OCI-M2 (cell line): ENCODE results near the gene OLA1.

ENCODE experiments used
- DNase-seq: peaks from one replicate; lab custom pipeline; 2025; ENCODE audit not compliant: unreplicated experiment; lab: John Stamatoyannopoulos, UW

OLA1 gene

DNA sequence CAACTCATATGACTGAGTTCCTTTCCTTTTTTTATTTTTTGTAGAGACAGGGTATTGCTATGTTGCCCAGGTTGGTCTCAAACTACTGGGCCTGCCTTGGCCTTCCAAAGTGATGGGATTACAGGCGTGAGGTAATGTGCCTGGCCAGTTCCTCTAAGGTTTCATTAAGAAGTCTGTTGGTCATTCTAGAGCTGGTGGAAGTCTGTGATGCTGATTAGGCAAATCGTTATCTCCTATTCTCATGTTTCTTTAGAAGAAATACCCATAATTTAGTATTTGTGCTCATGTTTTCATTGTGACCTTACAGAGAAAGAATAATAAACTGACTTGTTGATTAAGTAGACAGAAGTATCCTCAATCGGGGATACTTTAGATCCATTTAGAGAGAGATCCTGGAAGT is 177.0 kb downstream of the OLA1 start:
- DNase-seq: no peak

DNA sequence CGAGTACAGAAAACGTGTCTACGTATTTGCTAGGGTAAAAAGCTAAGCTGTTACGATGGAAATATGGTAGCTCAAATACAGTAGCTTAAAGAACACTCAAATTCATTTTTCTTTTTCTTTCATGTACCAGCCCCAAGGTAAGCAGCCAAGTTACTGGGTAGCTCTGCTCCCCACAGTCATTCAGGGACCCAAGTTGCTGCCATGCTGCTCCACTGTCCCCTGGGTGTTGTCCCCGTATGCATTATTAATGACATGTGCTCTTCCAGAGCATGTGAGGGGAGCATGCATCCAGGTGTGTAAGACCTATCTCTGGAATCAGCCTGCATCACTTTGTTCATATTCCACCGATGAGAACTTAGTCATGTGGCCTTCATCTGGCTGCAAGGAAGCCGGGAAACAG is 178.1 kb downstream of the OLA1 start:
- no peak for DNase-seq

DNA sequence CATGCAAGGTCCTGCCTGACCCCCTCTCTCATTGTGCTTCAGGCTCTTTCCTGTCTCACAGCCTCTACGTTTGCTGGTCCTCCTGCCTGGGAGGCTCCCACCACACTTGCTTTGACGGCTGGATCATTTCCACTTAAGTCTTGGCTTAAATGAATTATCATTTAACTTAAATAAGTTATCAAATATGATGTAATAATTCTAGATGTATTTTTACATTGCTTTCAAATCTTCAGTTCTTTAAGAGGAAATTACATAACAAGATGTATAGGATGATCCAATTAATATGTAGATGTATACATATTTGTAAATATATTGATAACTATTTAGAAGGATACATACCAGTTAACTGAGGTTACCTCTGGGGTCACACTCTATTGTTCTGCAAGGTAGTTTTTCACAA is 180.5 kb downstream of the OLA1 start:
- DNase-seq: no peak

DNA sequence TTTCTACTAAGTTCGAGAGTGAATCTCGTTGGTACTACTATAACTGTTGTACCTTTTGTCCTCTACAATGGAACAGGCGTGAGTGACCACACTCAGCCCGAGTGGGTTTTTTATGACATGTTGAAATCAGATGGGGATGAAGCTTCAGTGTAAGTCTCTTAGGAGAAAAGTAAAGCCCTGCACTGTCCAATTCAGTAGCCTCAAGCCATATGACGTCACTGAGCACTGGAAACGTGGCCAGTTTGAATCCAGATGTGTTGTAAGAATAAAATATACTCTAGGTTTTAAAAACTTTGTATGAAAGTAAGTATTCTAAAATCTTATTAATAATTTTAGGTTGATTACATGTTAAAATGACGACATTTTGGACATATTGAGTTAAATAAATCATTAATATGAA is 181.5 kb downstream of the OLA1 start:
- no peak for DNase-seq

DNA sequence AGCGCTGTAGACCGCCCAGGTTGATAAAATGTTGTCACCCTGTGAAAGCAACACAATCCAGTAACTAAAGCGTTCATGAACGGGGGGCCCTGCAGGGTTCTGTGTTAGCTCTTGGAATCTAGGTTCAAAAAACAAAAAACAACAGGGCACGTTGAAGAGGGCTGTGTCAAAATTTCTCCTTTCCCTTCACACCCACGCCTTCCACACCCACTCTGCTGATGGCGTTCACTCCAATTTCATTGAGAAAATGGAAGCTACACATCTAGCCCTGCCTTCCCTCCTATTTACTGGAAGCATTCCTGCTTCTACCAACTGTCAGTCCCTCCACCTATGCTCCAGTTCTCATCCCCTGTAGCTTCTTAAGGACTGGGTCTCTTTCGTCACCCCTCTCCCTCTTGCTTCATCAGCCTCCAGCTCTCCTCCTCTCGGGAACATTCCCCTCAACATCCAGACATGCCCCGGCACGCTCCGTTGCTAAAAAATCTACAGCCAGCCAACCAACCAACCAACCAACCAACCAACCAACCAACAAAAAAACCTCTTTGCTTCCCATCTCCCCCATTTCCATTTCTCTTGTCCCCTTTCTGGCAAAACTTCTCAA is 184.7 kb downstream of the OLA1 start:
- DNase-seq: no peak

DNA sequence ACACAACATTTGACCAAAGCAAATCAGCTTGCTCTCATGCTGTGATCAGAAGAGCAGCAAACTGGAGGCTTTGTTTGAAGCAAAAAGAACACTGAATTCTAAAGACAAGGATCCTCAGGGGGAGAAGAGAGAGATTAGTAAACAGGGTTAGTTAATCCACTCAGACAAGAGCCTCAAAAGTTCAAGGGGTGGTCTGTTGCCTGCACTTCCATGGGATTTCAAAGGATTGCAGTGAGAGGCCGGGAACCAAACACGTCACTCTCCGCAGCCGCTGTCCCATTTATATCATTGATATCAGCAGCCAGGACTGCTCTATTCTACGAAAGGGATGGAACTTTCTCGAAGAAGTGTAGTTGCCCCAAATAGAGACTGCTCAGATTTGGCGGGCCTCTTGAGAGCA is 185.4 kb downstream of the OLA1 start:
- DNase-seq: no peak

DNA sequence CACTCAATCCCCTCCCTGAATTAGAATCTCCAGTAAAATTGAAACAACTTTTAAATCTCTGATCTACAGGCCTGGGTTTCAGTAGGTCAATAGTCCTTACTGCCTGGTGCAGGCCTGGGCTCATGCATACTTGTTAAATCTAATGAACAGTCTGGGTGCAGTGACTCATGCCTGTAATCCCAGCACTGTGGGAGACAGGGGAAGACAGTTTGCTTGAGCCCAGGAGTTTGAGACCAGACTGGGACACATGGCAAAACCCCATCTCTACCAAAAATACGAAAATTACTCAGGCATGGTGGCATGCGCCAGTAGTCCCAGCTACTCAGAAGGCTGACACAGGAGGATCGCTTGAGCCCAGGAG is 188.5 kb downstream of the OLA1 start:
- DNase-seq: no peak

DNA sequence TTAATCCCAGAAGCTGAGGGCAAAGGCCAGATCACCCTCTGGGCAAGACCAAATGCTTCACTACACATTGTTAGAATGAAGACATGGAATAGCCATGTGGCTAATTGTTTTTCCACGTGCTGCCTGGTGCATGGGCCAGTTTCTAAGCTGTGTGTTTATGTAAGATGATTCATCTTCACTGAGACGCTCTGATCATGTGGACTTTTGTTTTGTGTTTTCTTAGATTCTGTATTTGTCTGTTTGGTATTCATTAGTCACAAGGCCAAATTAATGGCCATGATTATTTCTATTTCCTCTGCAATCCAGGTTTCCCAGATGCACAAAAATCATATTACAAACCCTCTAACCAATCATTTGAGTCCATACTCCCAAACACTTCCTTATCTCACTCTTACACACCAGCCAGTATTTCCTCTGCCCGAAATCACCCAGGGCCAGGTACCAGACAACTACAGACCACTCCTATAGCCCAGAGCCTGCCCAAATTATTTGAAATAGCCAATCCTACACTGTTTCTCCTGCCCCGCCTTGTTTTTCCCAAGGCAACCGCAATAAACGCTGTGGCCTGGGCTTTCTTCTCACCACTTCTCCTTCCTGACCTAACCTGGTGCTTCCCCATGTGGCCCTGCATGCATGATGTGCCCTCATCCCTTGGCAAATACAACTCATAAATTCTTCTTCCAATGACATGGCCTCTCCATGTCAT is 189.0 kb downstream of the OLA1 start:
- peak; percentile 68 for DNase-seq

DNA sequence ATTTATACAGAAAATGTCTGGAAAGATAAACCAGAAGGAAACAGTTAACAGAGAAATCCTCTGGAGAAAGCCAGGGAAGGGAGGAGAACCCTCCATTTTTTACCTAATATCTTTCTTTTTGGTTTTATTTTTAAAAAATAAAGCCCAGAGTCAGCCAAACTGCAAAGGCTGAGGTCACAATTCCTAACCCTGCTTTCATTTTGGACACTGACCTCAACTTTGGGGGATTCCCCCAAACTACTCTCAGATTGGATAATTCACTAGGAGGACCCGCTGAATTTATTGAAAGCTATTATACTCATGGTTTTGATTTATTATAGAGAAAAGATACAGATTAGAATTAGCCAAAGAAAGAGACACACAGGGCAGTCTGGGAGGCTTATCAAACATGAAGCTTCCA is 189.9 kb downstream of the OLA1 start:
- no peak for DNase-seq

DNA sequence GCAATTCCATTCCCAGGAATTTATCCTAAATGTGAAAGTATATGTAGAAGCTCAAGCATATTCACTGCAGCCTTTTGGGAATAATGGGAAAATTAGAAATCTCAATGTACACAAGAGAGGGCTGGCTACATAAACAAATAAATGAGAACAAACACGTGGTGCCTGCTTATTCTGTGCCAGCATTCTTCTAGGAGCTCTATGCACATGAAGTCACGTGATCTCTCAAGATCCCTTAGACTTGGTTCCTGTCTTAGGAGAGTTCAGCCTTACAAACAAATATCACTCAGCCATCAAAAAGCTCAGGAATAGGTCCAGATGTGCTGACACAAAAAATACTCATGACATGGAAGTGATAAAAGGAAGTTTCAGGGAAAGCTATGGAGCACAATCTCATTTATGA is 190.3 kb downstream of the OLA1 start:
- DNase-seq: no peak

DNA sequence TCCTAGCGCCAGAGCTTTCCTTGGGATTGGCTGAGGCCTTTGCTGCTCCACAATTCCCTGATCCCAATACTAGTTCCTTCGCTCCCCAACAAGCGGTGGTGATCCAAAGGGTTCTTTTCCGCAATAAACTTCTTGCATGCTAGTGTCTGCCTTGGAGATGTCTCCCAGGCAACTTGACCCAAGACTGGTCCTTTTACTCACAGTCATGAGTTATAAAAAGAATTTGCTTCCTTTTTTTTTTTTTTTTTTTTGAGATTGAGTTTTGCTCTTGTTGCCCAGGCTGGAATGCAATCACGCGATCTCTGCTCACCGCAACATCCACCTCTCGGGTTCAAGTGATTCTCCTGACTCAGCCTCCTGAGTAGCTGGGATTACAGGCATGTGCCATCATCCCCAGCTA is 193.4 kb downstream of the OLA1 start:
- DNase-seq: no peak

DNA sequence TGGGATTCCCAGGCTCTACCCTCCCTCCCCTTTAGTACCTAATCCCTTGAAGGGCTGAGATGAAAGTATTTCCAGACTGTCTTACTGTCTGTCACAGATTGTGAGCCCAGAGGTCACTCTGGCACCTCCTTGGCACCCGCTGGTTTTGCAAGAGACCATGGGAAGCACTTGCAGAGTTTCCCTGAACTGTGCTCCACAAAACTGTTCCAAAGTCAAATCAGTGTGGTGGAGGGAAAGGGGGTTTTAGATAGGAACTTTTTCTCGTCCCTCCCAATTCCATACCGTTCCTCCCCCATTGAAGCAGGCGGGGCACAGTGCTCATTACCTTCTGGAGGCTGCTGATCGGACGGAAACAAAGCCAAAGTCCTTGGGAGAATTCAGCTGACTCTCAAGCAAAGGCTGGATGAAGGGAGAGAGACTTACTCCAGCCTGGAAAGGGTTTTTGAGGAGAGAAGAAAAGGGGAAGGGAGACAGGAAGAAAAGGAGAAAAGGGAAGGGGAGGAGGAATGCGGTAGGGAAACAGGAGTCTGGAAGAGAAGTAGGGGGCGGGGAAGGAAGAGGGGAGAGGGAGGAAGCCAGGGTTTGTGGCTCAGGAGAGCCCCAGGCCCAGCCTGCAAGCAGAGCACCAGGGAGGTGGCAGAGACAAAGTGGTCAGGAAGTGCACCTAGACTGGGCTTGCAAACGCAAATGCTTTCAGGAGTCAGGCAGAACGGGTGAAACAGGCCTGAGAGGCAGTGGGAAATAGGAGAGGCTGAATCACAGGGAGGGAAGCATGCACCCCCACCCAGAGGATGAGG is 194.8 kb downstream of the OLA1 start:
- DNase-seq: no peak

DNA sequence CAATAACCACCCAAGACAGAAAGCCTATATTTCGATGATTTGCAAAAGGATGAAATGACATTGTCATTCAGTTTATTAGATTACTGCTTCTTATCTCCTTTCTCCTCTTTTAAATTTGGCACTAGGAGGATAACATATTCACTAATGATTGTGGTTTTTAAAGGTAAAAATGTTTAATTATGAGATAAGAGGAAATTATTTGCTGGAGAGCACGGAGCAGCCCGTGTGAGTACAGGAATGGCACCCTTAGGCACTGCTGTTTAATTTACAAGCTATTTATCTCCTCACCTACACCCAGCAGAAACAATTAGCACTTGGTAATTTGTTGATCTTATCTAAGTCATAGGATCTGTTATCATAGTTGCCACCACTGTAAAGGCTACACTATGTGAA is 195.8 kb downstream of the OLA1 start:
- DNase-seq: no peak

DNA sequence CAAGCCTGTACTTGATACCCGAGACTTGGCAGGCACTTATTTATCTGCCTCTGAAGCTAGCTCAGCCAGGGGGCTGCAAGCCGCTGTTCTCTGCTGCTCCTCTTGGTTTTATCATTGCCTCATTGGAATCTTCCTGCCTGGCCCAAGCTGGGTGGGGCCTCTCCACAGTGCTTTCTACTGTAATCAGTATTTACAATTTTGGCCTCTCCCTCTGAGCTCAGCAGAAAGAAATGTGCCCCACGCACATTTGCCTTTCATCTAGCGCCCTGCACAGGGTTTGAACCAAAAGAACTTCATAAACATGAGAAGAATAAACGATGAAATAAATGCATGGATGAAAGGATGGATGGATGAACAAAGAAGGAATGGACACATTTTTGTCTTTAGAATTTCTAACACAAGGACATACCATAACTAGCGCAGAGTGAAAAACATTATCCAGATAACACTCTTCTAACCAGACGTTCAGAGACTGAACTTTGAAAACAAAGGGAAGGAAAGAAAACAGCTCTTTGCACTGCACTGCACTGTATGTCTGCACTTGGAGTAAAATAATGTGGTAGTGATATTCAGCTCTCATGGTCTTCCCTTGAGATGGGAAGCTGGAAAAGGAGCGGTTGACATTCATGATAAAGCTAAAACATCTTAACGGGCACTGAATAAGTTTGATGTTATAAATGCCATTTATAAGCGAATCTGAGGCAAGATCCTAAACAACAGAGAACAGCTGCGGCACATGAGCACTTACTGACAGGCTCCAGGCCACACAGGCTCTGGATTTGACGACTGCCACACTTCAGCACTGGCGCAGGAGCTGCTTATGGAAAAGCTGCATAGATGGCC is 196.4 kb downstream of the OLA1 start:
- peak; percentile 45 for DNase-seq

DNA sequence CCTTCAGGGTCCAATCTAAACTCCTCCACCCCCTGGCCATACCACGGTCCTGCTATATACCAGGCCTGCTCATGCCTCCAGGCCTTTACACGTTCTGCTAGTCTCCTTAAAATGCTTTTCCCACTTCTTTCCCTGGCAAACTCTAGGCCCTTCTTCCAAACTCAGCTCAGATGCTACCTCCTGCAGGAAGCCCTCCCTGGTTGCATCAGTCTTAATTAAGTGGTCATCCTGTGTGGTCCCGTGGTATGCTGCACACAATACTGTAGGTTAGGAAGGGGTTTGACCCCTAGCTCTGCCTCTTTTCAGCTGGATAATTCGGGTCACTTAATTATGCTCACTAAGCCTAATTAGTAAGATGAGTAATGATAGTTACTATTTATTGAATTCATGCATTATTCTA is 197.3 kb downstream of the OLA1 start:
- DNase-seq: no peak

DNA sequence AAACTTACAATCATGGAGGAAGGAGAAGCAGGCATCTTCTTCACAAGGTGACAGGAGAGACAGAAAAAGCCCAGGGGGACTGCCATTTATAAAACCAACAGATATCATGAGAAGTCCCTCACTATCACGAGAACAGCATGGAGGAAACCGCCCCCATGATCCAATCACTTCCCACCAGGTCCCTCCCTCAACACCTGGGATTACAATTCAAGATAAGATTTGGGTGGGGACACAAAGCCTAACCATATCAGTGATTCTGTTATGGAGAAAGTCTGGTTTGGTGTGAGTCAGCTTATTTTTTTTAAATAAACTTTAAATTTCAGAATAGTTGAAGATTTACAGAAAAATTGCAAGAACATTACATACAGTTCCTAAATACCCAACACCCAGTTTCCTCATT is 198.4 kb downstream of the OLA1 start:
- DNase-seq: no peak

DNA sequence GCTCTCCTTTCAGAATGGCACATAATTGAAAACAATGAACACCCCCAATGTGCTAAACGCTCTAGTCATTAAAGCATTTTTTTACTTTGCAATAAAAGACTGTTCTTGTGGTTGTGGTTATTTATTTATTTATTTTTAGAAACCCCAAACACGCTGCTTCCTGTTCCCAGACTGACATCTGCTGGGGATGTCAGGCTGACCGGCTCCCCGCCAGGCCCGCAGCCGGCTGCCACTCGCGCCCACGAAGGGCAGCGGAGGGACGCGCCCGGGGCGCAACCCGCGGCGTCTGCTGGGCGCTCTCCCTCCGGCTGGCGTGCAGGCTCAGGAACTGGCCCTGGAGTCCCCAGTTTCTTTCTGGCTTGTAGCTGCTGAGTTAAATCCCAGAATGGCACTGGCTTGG is 200.1 kb downstream of the OLA1 start:
- DNase-seq: no peak

DNA sequence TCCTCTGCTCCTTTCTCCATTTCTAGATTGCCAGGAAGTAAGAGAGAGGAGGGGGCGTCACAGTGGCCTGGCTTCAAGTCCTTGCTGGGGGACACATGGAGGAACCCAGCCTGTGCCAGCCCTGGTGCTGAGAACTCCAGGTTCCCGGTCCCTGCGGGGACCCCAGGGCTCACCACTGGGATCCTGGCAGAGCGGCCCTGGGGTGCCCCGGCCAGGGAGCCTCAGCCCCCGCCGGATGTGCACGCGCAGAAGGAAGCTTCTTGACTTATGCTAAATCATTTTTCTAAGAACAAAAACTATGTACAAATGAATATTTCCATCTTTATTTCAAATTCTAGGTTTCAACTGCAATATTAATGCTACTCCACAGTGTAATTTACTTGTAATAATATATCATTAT is 200.6 kb downstream of the OLA1 start:
- no peak for DNase-seq

DNA sequence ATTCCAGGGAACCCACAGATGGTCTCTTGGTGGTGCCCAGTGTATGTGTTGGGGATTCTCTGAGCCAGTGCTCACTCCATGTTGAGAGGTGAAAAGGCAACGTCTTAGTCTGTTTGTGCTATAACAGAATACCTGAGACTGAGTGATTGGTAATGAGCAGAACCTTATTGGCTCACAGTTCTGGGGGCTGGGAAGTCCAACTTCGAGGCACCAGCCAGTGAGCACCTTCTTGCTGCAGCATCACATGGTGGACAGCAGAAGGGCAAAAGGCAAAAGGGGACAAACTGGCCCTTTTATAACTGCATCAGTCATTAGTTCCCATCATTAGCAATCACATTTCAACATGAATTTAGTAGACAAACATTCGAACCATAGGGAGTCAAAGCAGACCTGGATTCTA is 202.2 kb downstream of the OLA1 start:
- DNase-seq: no peak

DNA sequence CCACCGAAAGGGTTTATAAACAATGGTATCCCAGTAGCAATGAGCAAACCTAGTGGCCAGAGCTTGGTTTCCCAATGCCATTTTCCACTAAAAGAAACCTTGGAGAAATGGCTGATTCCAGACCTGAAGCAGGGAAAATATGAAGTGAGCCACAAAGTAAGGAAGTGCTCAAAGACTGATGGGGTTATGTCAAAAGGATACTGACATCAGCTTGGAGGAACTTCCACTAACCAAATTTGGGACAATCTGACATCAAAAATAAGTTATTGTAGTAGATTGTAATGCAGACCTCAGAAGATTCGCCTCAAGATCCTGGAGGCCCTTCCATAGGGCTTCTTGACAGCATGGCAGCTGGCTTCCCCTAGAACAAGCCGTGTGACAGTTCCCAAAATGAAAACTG is 203.8 kb downstream of the OLA1 start:
- no peak for DNase-seq

DNA sequence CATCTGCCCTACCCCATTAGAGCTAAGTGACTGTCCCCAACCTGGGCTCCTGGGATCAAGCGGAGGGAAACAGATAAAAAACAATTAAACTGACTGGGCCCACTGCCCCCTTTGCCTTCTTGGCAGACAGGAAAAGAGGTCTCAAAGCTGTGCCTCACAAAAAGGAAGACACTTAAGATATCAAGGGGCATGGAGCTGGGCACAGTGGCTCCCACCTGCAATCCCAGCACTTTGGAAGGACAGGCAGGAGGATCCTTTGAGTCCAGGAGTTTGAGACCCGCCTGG is 208.0 kb downstream of the OLA1 start:
- no peak for DNase-seq
